K562 (cell line): ENCODE data around the gene CCNT1. TPM values are rescaled to one million over a fixed set of nuclear protein-coding genes. Genes with fewer than 3 reads are reported as not detected.

ENCODE experiments used
- ATAC-seq: fragments of 200-7000 bp; cut with Tn5 transposase; 3 replicates; pipeline ENCODE4 v1.9.1; 2020; ENCODE audit warnings: moderate library complexity
- BruUV-seq: library from RNA; stranded (reverse); fragments of 400-500 nt; replicated peaks from 2 replicates; lab custom pipeline; 2021; lab: Mats Ljungman, UMichigan
- CTCF ChIA-PET: fragments of 300-600 bp; formaldehyde crosslinking; extraction: SDS; loops from one replicate; lab custom pipeline; 2021; ENCODE audit warnings: low intra/inter-chr PET ratio; lab: Yijun Ruan, JAX
- POLR2A ChIA-PET: fragments of 300-600, 350-650 bp; sonication (Branson Sonifier 250); formaldehyde crosslinking; extraction: SDS; loops from one replicate; lab custom pipeline; 2021; ENCODE audit warnings: antibody characterized with exemption, inconsistent platforms; lab: Yijun Ruan, JAX
- DNase-seq, 4 experiments: peaks; one replicate each; pipeline versions ENCODE4 v3.0.0 to v3.0.0-alpha.2; 2011 to 2018; ENCODE audit warnings: low spot score in 3 of 4, mixed read lengths in 3 of 4; ENCODE audit errors: extremely low read depth in 1 of 4
- FAIRE-seq: peaks from 2 replicates; lab custom pipeline; 2011; peaks lifted over from hg19 to GRCh38; lab: Jason Lieb, UNC
- H2AFZ ChIP-seq: 2 replicates; pipeline ENCODE4 v1.6.0; 2011; ENCODE audit warnings: low read depth, low read length, control low read depth, inconsistent platforms
- H3K27ac ChIP-seq: fragments of 200-600 bp; 3 replicates; pipeline ENCODE4 v1.8.0; 2011; ENCODE audit warnings: low read depth, mild to moderate bottlenecking, control low read depth, inconsistent platforms, low read length, moderate library complexity, mixed read lengths; ENCODE audit errors: extremely low read depth
- H3K27me3 ChIP-seq, 2 experiments: fragments of 300-600 bp in 1 of 2; 2 replicates in 1 of 2; 3 replicates in 1 of 2; pipeline versions ENCODE4 v1.6.0 to v1.8.0; 2011; ENCODE audit warnings: inconsistent platforms in 2 of 2, low read length in 2 of 2, mild to moderate bottlenecking in 1 of 2, mixed read lengths in 1 of 2, moderate library complexity in 1 of 2; ENCODE audit not compliant: control insufficient read depth in 2 of 2, insufficient read depth in 2 of 2
- H3K36me3 ChIP-seq: fragments of 300-600 bp; 3 replicates; pipeline ENCODE4 v1.8.0; 2011; ENCODE audit warnings: mild to moderate bottlenecking, low read length, inconsistent platforms; ENCODE audit not compliant: control insufficient read depth, insufficient read depth
- H3K4me1 ChIP-seq, 2 experiments: fragments of 200-600 bp in 1 of 2; replicated peaks in 1 of 2; 2 replicates in 1 of 2; 3 replicates in 1 of 2; pipeline versions ENCODE4 v1.5.1 to v1.8.0; 2011; ENCODE audit warnings: inconsistent platforms in 2 of 2, low read length in 2 of 2, mild to moderate bottlenecking in 1 of 2, mixed read lengths in 1 of 2, moderate library complexity in 1 of 2; ENCODE audit not compliant: control insufficient read depth in 2 of 2, insufficient read depth in 2 of 2
- H3K4me2 ChIP-seq: 2 replicates; pipeline ENCODE4 v1.6.1; 2011; ENCODE audit warnings: low read length, control low read depth, inconsistent platforms, mixed read lengths; ENCODE audit not compliant: insufficient read depth
- H3K4me3 ChIP-seq: fragments of 200-600 bp; sonication (generic), shearing (Covaris generic); 2 replicates; pipeline ENCODE4 v1.5.1; 2016; ENCODE audit warnings: control low read depth, inconsistent platforms
- H3K79me2 ChIP-seq: fragments of 200-600 bp; 3 replicates; pipeline ENCODE4 v1.8.0; 2011; ENCODE audit warnings: low read length, inconsistent platforms; ENCODE audit not compliant: control insufficient read depth, insufficient read depth
- H3K9ac ChIP-seq, 2 experiments: 2 replicates each; pipeline versions ENCODE4 v1.6.0 to v1.6.1; 2011; ENCODE audit warnings: low read depth in 2 of 2, low read length in 2 of 2, control low read depth in 1 of 2, inconsistent platforms in 1 of 2, mild to moderate bottlenecking in 1 of 2, mixed read lengths in 1 of 2; ENCODE audit not compliant: insufficient read depth in 1 of 2
- H3K9me1 ChIP-seq: one replicate; pipeline ENCODE4 v1.6.0; 2011; ENCODE audit warnings: inconsistent platforms, mild to moderate bottlenecking, low read length, moderate library complexity; ENCODE audit not compliant: control insufficient read depth, insufficient read depth
- H3K9me3 ChIP-seq: replicated peaks from 2 replicates; pipeline ENCODE4 v1.5.1; 2011; ENCODE audit warnings: low read depth, low read length, inconsistent platforms; ENCODE audit not compliant: control insufficient read depth, insufficient read depth
- H4K20me1 ChIP-seq: replicated peaks from 2 replicates; pipeline ENCODE4 v1.6.1; 2011; ENCODE audit warnings: low read length, inconsistent platforms, mixed read lengths; ENCODE audit not compliant: control insufficient read depth, insufficient read depth
- CCAR2 ChIP-seq: fragments of 200-400 bp; formaldehyde crosslinking; IDR thresholded peaks from 2 replicates; pipeline ENCODE4 v1.6.1; 2017; ENCODE audit warnings: mild to moderate bottlenecking, low read depth, low read length
- CHCHD3 ChIP-seq: fragments of 250-450 bp; sonication (Bioruptor Pico); IDR thresholded peaks from 2 replicates; pipeline ENCODE4 v2.1.2; 2022; ENCODE audit warnings: mild to moderate bottlenecking
- DNMT1 ChIP-seq: fragments of 450-650 bp; IDR thresholded peaks from 2 replicates; pipeline ENCODE4 v1.6.1; 2016; ENCODE audit warnings: antibody characterized with exemption, mild to moderate bottlenecking
- FOSL1 ChIP-seq: fragments of 200-800 bp; sonication (Bioruptor generic); conservative IDR thresholded peaks from 2 replicates; pipeline ENCODE4 v1.6.1; 2016; ENCODE audit warnings: missing genetic modification characterization, missing compliant biosample characterization
- MAZ ChIP-seq, 2 experiments: fragments of 450-650 bp in 1 of 2; sonication (generic) in 1 of 2; formaldehyde crosslinking; IDR thresholded peaks in 1 of 2; conservative IDR thresholded peaks in 1 of 2; 2 replicates each; pipeline versions ENCODE4 v1.4.0 to v1.5.0; 2020; ENCODE audit warnings: mild to moderate bottlenecking in 1 of 2, missing genetic modification reagents in 1 of 2
- NFE2L1 ChIP-seq: fragments of 450-650 bp; IDR thresholded peaks from 2 replicates; pipeline ENCODE4 v1.6.1; 2016; ENCODE audit warnings: missing genetic modification characterization, low read depth, mild to moderate bottlenecking, missing compliant biosample characterization, moderate library complexity, borderline replicate concordance
- RBBP5 ChIP-seq: fragments of 200-600 bp; sonication (generic); IDR thresholded peaks from 2 replicates; pipeline ENCODE4 v1.6.1; 2012; ENCODE audit warnings: borderline replicate concordance, mild to moderate bottlenecking, low read length, control low read depth, inconsistent platforms; ENCODE audit not compliant: insufficient read depth, poor library complexity, severe bottlenecking
- SMAD3 ChIP-seq: fragments of 450-650 bp; formaldehyde crosslinking; conservative IDR thresholded peaks from 2 replicates; pipeline ENCODE4 v1.4.0; 2020; ENCODE audit warnings: mild to moderate bottlenecking
- U2AF2 ChIP-seq: fragments of 200-400 bp; formaldehyde crosslinking; optimal IDR thresholded peaks from 2 replicates; pipeline ENCODE3; 2017; ENCODE audit warnings: low read depth, mild to moderate bottlenecking, low read length
- ZNF146 ChIP-seq: IDR thresholded peaks from one replicate; pipeline ENCODE4 v1.6.1; 2018; ENCODE audit warnings: missing compliant biosample characterization; ENCODE audit not compliant: unreplicated experiment
- in situ Hi-C: fragments of 300-500 bp; cut with MboI; formaldehyde crosslinking; loops from 4 replicates; pipeline ENCODE4 v1.15.0; 2018; ENCODE audit warnings: inconsistent platforms, mixed read lengths
- intact Hi-C: fragments of 100-400 bp; cut with micrococcal nuclease; formaldehyde crosslinking; loops from 2 replicates; pipeline ENCODE4 v1.14.2; 2022
- polyA plus RNA-seq, 8 experiments: library from polyadenylated mRNA; depleted of rRNA in 4 of 8; stranded (reverse) in 5 of 8; unstranded in 3 of 8; fragments of >200 nt; fragmentation: Nextera tagmentation in 2 of 8; fragmentation: Illumina TruSeq in 1 of 8; extraction: Ambion mirVana in 2 of 8; extraction: Trizol in 1 of 8; gene quantifications; 2 replicates each; pipeline versions ENCODE4 v1.2.1 to v1.2.3, GENCODE V29; 2011 to 2014; ENCODE audit warnings: inconsistent platforms in 1 of 8, missing spikeins in 1 of 8
- total RNA-seq, 7 experiments: library from RNA; depleted of rRNA in 6 of 7; stranded (reverse); fragments of >200 nt in 6 of 7; fragmentation: Illumina TruSeq in 2 of 7; extraction: Trizol in 2 of 7; gene quantifications; 2 replicates each; pipeline versions ENCODE4 v1.2.1 to v1.2.3, GENCODE V29; 2011 to 2021; ENCODE audit warnings: low replicate concordance in 1 of 7
- TF ChIP-seq, protein P1 (sequence below): fragments of 250-450 bp; sonication (Bioruptor Pico); IDR thresholded peaks from 2 replicates; pipeline ENCODE4 v1.9.0; 2021; ENCODE audit warnings: mild to moderate bottlenecking

The CCNT1 gene
- total and polyA plus RNA-seq, 9 of the 15 experiments (the other 6 are each of a cell fraction or from before 2014, with no cell fraction given) = 9.7 to 52.4 (median 33.4) TPM

DNA sequence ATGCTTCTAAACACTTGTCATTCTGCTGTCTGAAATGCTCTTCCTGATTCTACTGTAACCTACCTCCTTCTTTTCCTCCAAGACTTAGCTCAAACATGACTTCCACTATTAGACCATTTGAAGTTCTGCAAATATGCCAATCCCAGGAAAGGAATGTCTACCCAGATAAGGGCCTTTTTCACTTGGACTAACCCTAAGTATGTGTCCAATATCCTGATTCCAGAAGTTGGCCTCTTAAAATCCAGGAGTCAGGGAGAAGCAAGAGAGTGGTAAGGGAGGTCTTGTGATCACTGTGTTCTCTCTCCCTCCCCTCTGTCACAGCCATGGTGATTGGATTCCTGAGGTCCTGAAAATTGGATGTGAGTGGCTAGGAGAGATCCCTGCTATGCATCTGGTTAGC lies 42.2 kb upstream of the CCNT1 start:
- CTCF ChIA-PET = no interaction called here
- peaks cover 0 to 2% of the 10 kb centered on the region in 2 experiments; a peak in 4 of 5 replicates for H3K27me3 ChIP-seq
- no peak for TF ChIP-seq NFE2L1 (tag)
- no peak for TF ChIP-seq CHCHD3
- no peak for TF ChIP-seq SMAD3
- TF ChIP-seq U2AF2 = no peak
- TF ChIP-seq MAZ (CRISPR knock-in tag; conservative IDR thresholded peaks at IDR 0.05 in 1 of 2, IDR thresholded peaks at IDR 0.05 in 1 of 2) = no peak
- TF ChIP-seq, protein P1, sequence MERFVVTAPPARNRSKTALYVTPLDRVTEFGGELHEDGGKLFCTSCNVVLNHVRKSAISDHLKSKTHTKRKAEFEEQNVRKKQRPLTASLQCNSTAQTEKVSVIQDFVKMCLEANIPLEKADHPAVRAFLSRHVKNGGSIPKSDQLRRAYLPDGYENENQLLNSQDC (CRISPR knock-in tag) = no peak
- TF ChIP-seq FOSL1 = no peak
- TF ChIP-seq RBBP5 = no peak
- TF ChIP-seq ZNF146 = no peak
- no peak for TF ChIP-seq DNMT1
- TF ChIP-seq CCAR2 = no peak
- TF ChIP-seq, all 486 proteins: peak for 0
- in situ Hi-C loops = no loop called here
- Histone ChIP-seq H3K36me3 (no peaks in the 10 kb centered on the region), H4K20me1 (no peaks in the 10 kb centered on the region), H3K9ac (no peak overlapping the region), H2AFZ (no peak overlapping the region), H3K27ac (no peak overlapping the region), H3K4me1 (no peaks in the 10 kb centered on the region), H3K79me2 (no peaks in the 10 kb centered on the region), H3K9me3 (no peaks in the 10 kb centered on the region), H3K9me1 (no peaks in the 10 kb centered on the region), H3K4me2 (no peak overlapping the region), H3K4me3 (no peak overlapping the region)
- intact Hi-C loops = loop anchor here (10.0 kb wide), 1 partner anchor 226 kb away; no protein-coding TSS in a partner anchor
- no peak for ATAC-seq
- POLR2A ChIA-PET = interaction anchor here (0.5 to 1.0 kb wide), 3 partner anchors 11 to 54 kb away, joined by 3 read pairs; no protein-coding TSS in a partner anchor
- BruUV-seq = no TSS peak
- no peak for FAIRE-seq
- DNase-seq = no peak
